HepG2 (cell line): ENCODE results near the gene MARCHF6.

Experiments used
- REST ChIP-seq, 2 experiments: IDR thresholded peaks; 2 replicates each; pipeline ENCODE4 v1.6.1; 2011 to 2012; ENCODE audit warnings: low read length in 2 of 2, borderline replicate concordance in 1 of 2, low read depth in 1 of 2, mild to moderate bottlenecking in 1 of 2, moderate library complexity in 1 of 2
- ZBTB33 ChIP-seq: sonication (generic); formaldehyde crosslinking; IDR thresholded peaks from 2 replicates; pipeline ENCODE4 v1.4.0; 2020; ENCODE audit warnings: missing genetic modification reagents
- ZBTB43 ChIP-seq: sonication (generic); formaldehyde crosslinking; conservative IDR thresholded peaks from 2 replicates; pipeline ENCODE4 v1.4.0; 2020; ENCODE audit warnings: missing genetic modification reagents
- ZFP62 ChIP-seq: sonication (generic); formaldehyde crosslinking; IDR thresholded peaks from 2 replicates; pipeline ENCODE4 v1.4.0; 2020; ENCODE audit warnings: missing genetic modification reagents
- ZNF138 ChIP-seq: sonication (generic); formaldehyde crosslinking; IDR thresholded peaks from 2 replicates; pipeline ENCODE4 v1.5.0; 2020; ENCODE audit warnings: mild to moderate bottlenecking, low read depth, missing genetic modification reagents
- ZNF274 ChIP-seq: sonication (generic); formaldehyde crosslinking; IDR thresholded peaks from 2 replicates; pipeline ENCODE4 v1.5.1; 2020; ENCODE audit warnings: mild to moderate bottlenecking, missing genetic modification reagents
- ZNF747 ChIP-seq: sonication (generic); formaldehyde crosslinking; IDR thresholded peaks from 2 replicates; pipeline ENCODE4 v1.8.1; 2023; ENCODE audit warnings: missing genetic modification reagents, mild to moderate bottlenecking, borderline replicate concordance
- ZNF782 ChIP-seq: sonication (generic); formaldehyde crosslinking; IDR thresholded peaks from 2 replicates; pipeline ENCODE4 v1.4.0; 2020; ENCODE audit warnings: missing genetic modification reagents, mild to moderate bottlenecking, borderline replicate concordance
- ZSCAN5A ChIP-seq: sonication (generic); formaldehyde crosslinking; IDR thresholded peaks from 2 replicates; pipeline ENCODE4 v1.8.0; 2022; ENCODE audit warnings: mild to moderate bottlenecking, missing genetic modification reagents, borderline replicate concordance

GRCh38 chr5:10401498-10401897 lies 48.0 kb downstream of the MARCHF6 start:
- TF ChIP-seq REST (IDR thresholded peaks at IDR 0.05; ENCODE audit: borderline replicate concordance in 1 of 2, low read depth in 1 of 2, low read length in 2 of 2) = no peak
- no peak for TF ChIP-seq ZNF747
- no peak for TF ChIP-seq ZBTB33
- TF ChIP-seq ZNF274 (CRISPR knock-in tag) = no peak
- TF ChIP-seq ZNF782 (CRISPR knock-in tag) = no peak
- no peak for TF ChIP-seq ZNF138
- no peak for TF ChIP-seq ZFP62 (CRISPR knock-in tag)
- no peak for TF ChIP-seq ZBTB43 (CRISPR knock-in tag)
- TF ChIP-seq ZSCAN5A = no peak
